SK-N-MC (cell line): ENCODE measurements around the gene PPP1R12A.
"Not testable (repeated sequence)": the region's sequence is repeated elsewhere in the genome, so short reads cannot be mapped to it uniquely, and the experiment has no call there.

Experiments used
- EZH2 ChIP-seq: fragments of 200-600 bp; sonication (generic); IDR thresholded peaks from one replicate; pipeline ENCODE4 v1.6.1; 2017; ENCODE audit warnings: antibody characterized with exemption
- FOXP2 ChIP-seq: optimal IDR thresholded peaks from 2 replicates; pipeline ENCODE3; 2011; ENCODE audit warnings: mild to moderate bottlenecking, moderate library complexity; ENCODE audit not compliant: insufficient read depth; ENCODE audit errors: extremely low read length, control extremely low read depth
- POLR2AphosphoS5 ChIP-seq: IDR thresholded peaks from 2 replicates; pipeline ENCODE4 v1.6.1; 2012; ENCODE audit warnings: mild to moderate bottlenecking, low read depth, low read length, borderline replicate concordance

DNA sequence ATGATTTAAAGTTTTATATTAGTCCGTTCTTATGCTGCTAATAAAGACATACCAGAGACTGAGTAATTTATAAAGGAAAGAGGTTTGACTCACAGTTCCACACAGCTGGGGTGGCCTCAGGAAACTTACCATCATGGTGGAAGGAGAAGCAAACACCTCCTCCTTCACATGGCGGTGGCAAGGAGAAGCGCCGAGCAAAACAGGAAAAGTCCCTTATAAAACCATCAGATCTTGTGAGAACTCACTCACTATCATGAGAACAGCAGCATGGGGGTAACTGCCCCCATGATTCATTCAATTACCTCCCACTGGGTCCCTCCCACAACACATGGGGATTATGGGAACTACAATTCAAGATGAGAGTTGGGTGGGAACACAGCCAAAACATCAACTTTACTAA lies 56.4 kb downstream of the PPP1R12A start:
- TF ChIP-seq EZH2, POLR2AphosphoS5, FOXP2: not testable (repeated sequence)
